Natural killer cell (primary cell): ENCODE results near the gene SRPK2. TPM values are rescaled to one million over a fixed set of nuclear protein-coding genes. Genes with fewer than 3 reads are reported as not detected.

Source experiments
- ATAC-seq, 3 donors: fragments of 150-1000 bp in 2 of 3; fragments of 200-7000 bp in 1 of 3; cut with Tn5 transposase; 1 replicate in 1 of 3; 2 replicates in 2 of 3; pipeline ENCODE4 v1.10.0; 2021; ENCODE audit warnings: mild to moderate bottlenecking in 2 of 3, moderate library complexity in 2 of 3
- DNase-seq, 2 donors: peaks; one replicate each; pipeline versions ENCODE4 v3.0.0 to v3.0.0-alpha.2; 2013 to 2021; ENCODE audit warnings: mixed read lengths in 1 of 2
- H3K27ac ChIP-seq: one replicate; pipeline ENCODE4 v1.5.1; 2013; ENCODE audit warnings: mild to moderate bottlenecking, low read length
- H3K27me3 ChIP-seq: one replicate; pipeline ENCODE4 v1.6.1; 2013; ENCODE audit warnings: low read length; ENCODE audit not compliant: control insufficient read depth, insufficient read depth
- H3K36me3 ChIP-seq: one replicate; pipeline ENCODE4 v1.6.1; 2013; ENCODE audit warnings: low read length; ENCODE audit not compliant: control insufficient read depth, insufficient read depth
- H3K4me1 ChIP-seq: one replicate; pipeline ENCODE4 v1.6.1; 2013; ENCODE audit warnings: low read length; ENCODE audit not compliant: control insufficient read depth, insufficient read depth
- H3K4me3 ChIP-seq: one replicate; pipeline ENCODE4 v1.5.1; 2013; ENCODE audit warnings: low read length
- H3K9me3 ChIP-seq: one replicate; pipeline ENCODE4 v1.6.1; 2013; ENCODE audit warnings: low read length; ENCODE audit not compliant: control insufficient read depth, insufficient read depth
- H3K27ac Mint-ChIP-seq, 2 donors: one replicate each; pipeline ENCODE4 v1.8.0; 2022; ENCODE audit warnings: mild to moderate bottlenecking in 2 of 2, mixed read lengths in 2 of 2, moderate library complexity in 1 of 2
- H3K27me3 Mint-ChIP-seq, 2 donors: one replicate each; pipeline ENCODE4 v1.8.0; 2022; ENCODE audit warnings: low read depth in 2 of 2, mixed read lengths in 2 of 2
- H3K36me3 Mint-ChIP-seq: one replicate; pipeline ENCODE4 v1.8.0; 2022; ENCODE audit warnings: mixed read lengths
- H3K4me1 Mint-ChIP-seq, 2 donors: one replicate each; pipeline ENCODE4 v1.8.0; 2022; ENCODE audit warnings: mixed read lengths in 2 of 2
- H3K4me3 Mint-ChIP-seq: one replicate; pipeline ENCODE4 v1.8.0; 2022; ENCODE audit warnings: mild to moderate bottlenecking, moderate library complexity, mixed read lengths
- H3K9me3 Mint-ChIP-seq, 2 donors: one replicate each; pipeline ENCODE4 v1.8.0; 2022; ENCODE audit warnings: mixed read lengths in 2 of 2
- CTCF ChIP-seq: fragments of 200-600 bp; IDR thresholded peaks from one replicate; pipeline ENCODE4 v1.8.0; 2022; ENCODE audit warnings: antibody characterized with exemption
- WGBS: methylation state at CpG from one replicate; pipeline ENCODE4 v1.1.7; 2013; ENCODE audit warnings: missing lambda C conversion rate; ENCODE audit not compliant: insufficient coverage; 5-methylcytosine and 5-hydroxymethylcytosine counted together
- intact Hi-C: fragments of 100-400 bp; cut with micrococcal nuclease; formaldehyde crosslinking; loops from one replicate; pipeline ENCODE4 v1.14.2; 2022
- total RNA-seq, 4 donors: library from RNA; stranded (reverse); fragments of 120-200 nt in 1 of 4; gene quantifications; one replicate each; pipeline versions ENCODE4 v1.2.3 to v1.2.4, GENCODE V29; 2013 to 2022

The SRPK2 gene
- total RNA-seq, 3 donors from 2014 or later (not counting 1 experiment from before 2014, with no cell fraction given): 103 to 121 (median 108) TPM

- Mint-ChIP-seq H3K27me3 (no peaks in the 10 kb centered on the region), H3K36me3 (no peaks in the 10 kb centered on the region), H3K27ac (no peak overlapping the region), H3K4me1 (no peaks in the 10 kb centered on the region), H3K4me3 (no peak overlapping the region), H3K9me3 (no peaks in the 10 kb centered on the region)
- no peak for ATAC-seq
- Histone ChIP-seq H3K4me1 (no peaks in the 10 kb centered on the region), H3K27me3 (no peaks in the 10 kb centered on the region), H3K9me3 (no peaks in the 10 kb centered on the region), H3K4me3 (no peak overlapping the region), H3K36me3 (no peaks in the 10 kb centered on the region), H3K27ac (no peak overlapping the region)
- WGBS: 95% methylated on average over 3 of the region's 5 CpGs
- intact Hi-C loops: no loop called here
- DNase-seq: no peak
- TF ChIP-seq CTCF: no peak
Measured at GRCh38 chr7:105408791-105409410, 20.2 kb upstream of the SRPK2 start.

- intact Hi-C loops: no loop called here
Measured at GRCh38 chr7:105403128-105403527, 14.4 kb upstream of the SRPK2 start.

GRCh38 chr7:105402221-105403095, 13.7 kb upstream of the SRPK2 start:
- Mint-ChIP-seq H3K36me3 (no peaks in the 10 kb centered on the region), H3K9me3 (no peaks in the 10 kb centered on the region), H3K27me3 (peaks cover 0 to 2% of the 10 kb centered on the region in 2 donors), H3K27ac (no peak overlapping the region), H3K4me1 (no peaks in the 10 kb centered on the region), H3K4me3 (no peak overlapping the region)
- WGBS: 94% methylated on average over 14 of the region's 18 CpGs
- no peaks in the 10 kb centered on the region for H3K9me3 ChIP-seq
- intact Hi-C loops: no loop called here
- DNase-seq: no peak
- no peak overlapping the region for H3K27ac ChIP-seq
- H3K27me3 ChIP-seq: no peaks in the 10 kb centered on the region
- no peaks in the 10 kb centered on the region for H3K4me1 ChIP-seq
- H3K4me3 ChIP-seq: no peak overlapping the region
- no peak for ATAC-seq
- H3K36me3 ChIP-seq: no peaks in the 10 kb centered on the region
- TF ChIP-seq CTCF: no peak

More at GRCh38 chr7:105403128-105403527, 14.4 kb upstream of the SRPK2 start:
- no peaks in the 10 kb centered on the region for H3K36me3 ChIP-seq
- no peaks in the 10 kb centered on the region for H3K4me1 Mint-ChIP-seq
- DNase-seq (no peak), ATAC-seq (no peak)
- peaks cover 0 to 2% of the 10 kb centered on the region in 2 donors for H3K27me3 Mint-ChIP-seq
- no peaks in the 10 kb centered on the region for H3K27me3 ChIP-seq
- TF ChIP-seq CTCF: no peak
- no peak overlapping the region for H3K4me3 ChIP-seq
- H3K27ac ChIP-seq: no peak overlapping the region
- H3K9me3 Mint-ChIP-seq: no peaks in the 10 kb centered on the region
- 95% methylated on average over 6 of the region's 6 CpGs for WGBS
- H3K36me3 Mint-ChIP-seq: no peaks in the 10 kb centered on the region
- no peaks in the 10 kb centered on the region for H3K9me3 ChIP-seq
- H3K27ac Mint-ChIP-seq: no peak overlapping the region
- H3K4me3 Mint-ChIP-seq: no peak overlapping the region
- no peaks in the 10 kb centered on the region for H3K4me1 ChIP-seq
